Lower leg skin (tissue), 4 donors: ENCODE results near the gene AIM2. TPM values are rescaled to one million over a fixed set of nuclear protein-coding genes. Genes with fewer than 3 reads are reported as not detected.

Source experiments
- DNase-seq, 2 donors: peaks; one replicate each; pipeline ENCODE4 v3.0.0-alpha.2; 2019; ENCODE audit warnings: low spot score in 2 of 2
- H3K4me3 ChIP-seq: fragments of 200-600 bp; sonication (generic); 2 replicates; pipeline ENCODE4 v1.5.1; 2017; ENCODE audit warnings: mild to moderate bottlenecking, low read depth; ENCODE audit not compliant: poor library complexity, severe bottlenecking
- CTCF ChIP-seq, 3 donors: fragments of 450-650 bp; IDR thresholded peaks; one replicate each; pipeline ENCODE4 v1.5.1; 2016; ENCODE audit warnings: antibody characterized with exemption in 3 of 3, mild to moderate bottlenecking in 3 of 3, moderate library complexity in 2 of 3
- POLR2A ChIP-seq, 2 donors: fragments of 450-650 bp; IDR thresholded peaks; one replicate each; pipeline ENCODE4 v1.6.1; 2016 to 2017; ENCODE audit warnings: antibody characterized with exemption in 2 of 2, mild to moderate bottlenecking in 1 of 2, moderate library complexity in 1 of 2
- WGBS, 2 donors: methylation state at CpG; one replicate each; pipeline ENCODE4 v1.1.5; 2018; 5-methylcytosine and 5-hydroxymethylcytosine counted together
- intact Hi-C: fragments of 100-400 bp; cut with DNase I; formaldehyde crosslinking; loops from one replicate; pipeline ENCODE4 v1.15.0; 2023; ENCODE audit warnings: low total_unique reads
- total RNA-seq, 4 donors: library from RNA; depleted of rRNA; stranded (reverse); fragments of >200 nt; gene quantifications; one replicate each; pipeline ENCODE4 v1.1.0, GENCODE V29; 2016

The AIM2 gene
- total RNA-seq, 4 donors from 2014 or later = 0.16 to 3.5 TPM; not detected in 2

GRCh38 chr1:159084867-159085266, 8.3 kb upstream of the AIM2 start:
- no peak for DNase-seq
- no peak for TF ChIP-seq CTCF (IDR thresholded peaks at IDR 0.05)
- no peak for TF ChIP-seq POLR2A (IDR thresholded peaks at IDR 0.05)
- WGBS, 2 donors = 93 to 94% methylated on average over 3 of the region's 3 CpGs
- H3K4me3 ChIP-seq = no peak overlapping the region
- intact Hi-C loops = no loop called here

- intact Hi-C loops = no loop called here
- TF ChIP-seq CTCF (IDR thresholded peaks at IDR 0.05) (no peak), POLR2A (IDR thresholded peaks at IDR 0.05) (no peak)
- WGBS, 2 donors = 91% methylated on average over 3 of the region's 3 CpGs
- no peak overlapping the region for H3K4me3 ChIP-seq
- no peak for DNase-seq
Observed at GRCh38 chr1:159084152-159084551, 7.6 kb upstream of the AIM2 start.

- H3K4me3 ChIP-seq = no peak overlapping the region
- intact Hi-C loops = no loop called here
- no peak for DNase-seq
- TF ChIP-seq POLR2A (IDR thresholded peaks at IDR 0.05) (no peak), CTCF (IDR thresholded peaks at IDR 0.05) (no peak)
- WGBS, 2 donors = 95 to 100% methylated on average over 1 of the region's 1 CpG
Observed at GRCh38 chr1:159083013-159083412, 6.4 kb upstream of the AIM2 start.

GRCh38 chr1:159081626-159082025, 5.1 kb upstream of the AIM2 start:
- no peak overlapping the region for H3K4me3 ChIP-seq
- intact Hi-C loops = no loop called here
- TF ChIP-seq CTCF (IDR thresholded peaks at IDR 0.05) (no peak), POLR2A (IDR thresholded peaks at IDR 0.05) (no peak)
- WGBS, 2 donors = 50 to 55% methylated on average over 1 of the region's 1 CpG
- DNase-seq = no peak

- DNase-seq = no peak
- H3K4me3 ChIP-seq = no peak overlapping the region
- no peak for TF ChIP-seq CTCF (IDR thresholded peaks at IDR 0.05)
- TF ChIP-seq POLR2A (IDR thresholded peaks at IDR 0.05) = no peak
- intact Hi-C loops = loop anchor here (10.0 kb wide), 1 partner anchor 875 kb away; no protein-coding TSS in a partner anchor
- 33 to 52% methylated on average over 1 of the region's 1 CpG for WGBS, 2 donors
Observed at GRCh38 chr1:159079525-159079924, 3.0 kb upstream of the AIM2 start.
